Measurements from ENCODE around the gene NGEF. TPM values are rescaled to one million over a fixed set of nuclear protein-coding genes. Genes with fewer than 3 reads are reported as not detected.

Gene NGEF
- polyA plus RNA-seq, 3 donors, result not detected

- no peaks in the 10 kb centered on the region for H3K9me3 ChIP-seq (replicated peaks in 1 of 2; ENCODE audit: control insufficient read depth in 1 of 2, insufficient read depth in 1 of 2, low read length in 2 of 2)
- no peak overlapping the region for H3K27ac Mint-ChIP-seq
- no peaks in the 10 kb centered on the region for H4K20me1 ChIP-seq (ENCODE audit: insufficient read depth, low read length)
- no peak overlapping the region for H3K4me3 Mint-ChIP-seq
- H3K4me1 ChIP-seq (ENCODE audit: control insufficient read depth in 1 of 2, insufficient read depth in 2 of 2, low read length in 2 of 2), result no peaks in the 10 kb centered on the region
- H3K9me3 Mint-ChIP-seq, result peaks cover 0 to 3% (median 0%) of the 10 kb centered on the region in 7 donors
- H2AFZ ChIP-seq (ENCODE audit: insufficient read depth, low read depth, low read length, poor library complexity, severe bottlenecking), result no peak overlapping the region
- H3K36me3 Mint-ChIP-seq, result no peaks in the 10 kb centered on the region
- H3K36me3 ChIP-seq (replicated peaks in 1 of 2; ENCODE audit: control insufficient read depth in 1 of 2, insufficient read depth in 2 of 2, low read length in 2 of 2), result no peaks in the 10 kb centered on the region
- H3K4me2 ChIP-seq (replicated peaks; ENCODE audit: extremely low read depth, low read length, poor library complexity, severe bottlenecking), result no peak overlapping the region
- intact Hi-C loops (cut with micrococcal nuclease), result no loop called here
- TF ChIP-seq CTCF (IDR thresholded peaks at IDR 0.05), result no peak
- DNase-seq, result no peak
- no peak overlapping the region for H3K9ac ChIP-seq (ENCODE audit: insufficient read depth, low read length, poor library complexity, severe bottlenecking)
- H3K27me3 Mint-ChIP-seq (ENCODE audit: low read depth in 3 of 3), result no peaks in the 10 kb centered on the region
- no peak overlapping the region for H3K27ac ChIP-seq (ENCODE audit: low read depth in 1 of 2, low read length in 2 of 2)
- H3K4me1 Mint-ChIP-seq, result no peaks in the 10 kb centered on the region
- no peaks in the 10 kb centered on the region for H3K27me3 ChIP-seq (ENCODE audit: control insufficient read depth in 2 of 2, insufficient read depth in 2 of 2, low read length in 2 of 2)
- no peaks in the 10 kb centered on the region for H3K79me2 ChIP-seq (ENCODE audit: insufficient read depth, low read length)
- WGBS (ENCODE audit: insufficient coverage), result 100% methylated on average over 5 of the region's 9 CpGs
- H3K4me3 ChIP-seq (replicated peaks in 1 of 3; ENCODE audit: low read depth in 2 of 3, low read length in 3 of 3), result no peak overlapping the region
Measured at GRCh38 chr2:233029321-233029720, 16.3 kb upstream of the NGEF start.

GRCh38 chr2:233026198-233026813, 13.2 kb upstream of the NGEF start:
- WGBS (ENCODE audit: insufficient coverage), result 91% methylated on average over 3 of the region's 4 CpGs
- Histone ChIP-seq H3K27ac (ENCODE audit: low read depth in 1 of 2, low read length in 2 of 2) (no peak overlapping the region), H3K36me3 (replicated peaks in 1 of 2; ENCODE audit: control insufficient read depth in 1 of 2, insufficient read depth in 2 of 2, low read length in 2 of 2) (no peaks in the 10 kb centered on the region), H2AFZ (ENCODE audit: insufficient read depth, low read depth, low read length, poor library complexity, severe bottlenecking) (no peak overlapping the region), H3K27me3 (ENCODE audit: control insufficient read depth in 2 of 2, insufficient read depth in 2 of 2, low read length in 2 of 2) (no peaks in the 10 kb centered on the region), H3K9ac (ENCODE audit: insufficient read depth, low read length, poor library complexity, severe bottlenecking) (no peak overlapping the region), H3K79me2 (ENCODE audit: insufficient read depth, low read length) (no peaks in the 10 kb centered on the region), H3K9me3 (replicated peaks in 1 of 2; ENCODE audit: control insufficient read depth in 1 of 2, insufficient read depth in 1 of 2, low read length in 2 of 2) (no peaks in the 10 kb centered on the region), H3K4me1 (ENCODE audit: control insufficient read depth in 1 of 2, insufficient read depth in 2 of 2, low read length in 2 of 2) (no peaks in the 10 kb centered on the region), H3K4me3 (replicated peaks in 1 of 3; ENCODE audit: low read depth in 2 of 3, low read length in 3 of 3) (no peak overlapping the region), H3K4me2 (replicated peaks; ENCODE audit: extremely low read depth, low read length, poor library complexity, severe bottlenecking) (no peak overlapping the region), H4K20me1 (ENCODE audit: insufficient read depth, low read length) (no peaks in the 10 kb centered on the region)
- TF ChIP-seq CTCF (IDR thresholded peaks at IDR 0.05), result no peak
- Mint-ChIP-seq H3K4me3 (no peak overlapping the region), H3K9me3 (peaks cover 0 to 2% (median 0%) of the 10 kb centered on the region in 7 donors), H3K4me1 (no peaks in the 10 kb centered on the region), H3K36me3 (no peaks in the 10 kb centered on the region), H3K27ac (no peak overlapping the region), H3K27me3 (ENCODE audit: low read depth in 3 of 3) (peaks cover 0 to 10% (median 0%) of the 10 kb centered on the region in 3 donors)
- no peak for DNase-seq
- intact Hi-C loops (cut with micrococcal nuclease), result no loop called here

Data from CD14-positive monocyte (primary cell).